HepG2 (cell line): ENCODE measurements around the gene MEGF6. TPM values are rescaled to one million over a fixed set of nuclear protein-coding genes. Genes with fewer than 3 reads are reported as not detected.

Experiments
- ATAC-seq: fragments of 200-7000 bp; cut with Tn5 transposase; 3 replicates; pipeline ENCODE4 v1.9.1; 2020; ENCODE audit warnings: mild to moderate bottlenecking, moderate library complexity
- BruUV-seq: library from RNA; stranded (reverse); fragments of 400-500 nt; replicated peaks from 2 replicates; lab custom pipeline; 2021; lab: Mats Ljungman, UMichigan
- CTCF ChIA-PET: fragments of 300-600 bp; formaldehyde crosslinking; extraction: SDS; loops from one replicate; lab custom pipeline; 2021; ENCODE audit warnings: low total read pairs, inconsistent platforms, low intra/inter-chr PET ratio; lab: Yijun Ruan, JAX
- POLR2A ChIA-PET: fragments of 350-600 bp; sonication (Branson Sonifier 250); formaldehyde crosslinking; loops from one replicate; lab custom pipeline; 2020; ENCODE audit warnings: antibody characterized with exemption, inconsistent platforms; lab: Yijun Ruan, JAX
- DNase-seq: peaks from one replicate; pipeline ENCODE4 v3.0.0-alpha.2; 2015; ENCODE audit warnings: low spot score
- FAIRE-seq: peaks from 3 replicates; lab custom pipeline; 2011; peaks lifted over from hg19 to GRCh38; lab: Jason Lieb, UNC
- H2AFZ ChIP-seq: one replicate; pipeline ENCODE4 v1.6.1; 2011; ENCODE audit warnings: low read length, inconsistent platforms
- H3K27ac ChIP-seq: fragments of 300-600 bp; 3 replicates; pipeline ENCODE4 v1.8.0; 2011; ENCODE audit warnings: mixed run types, mild to moderate bottlenecking, mixed read lengths, low read length, inconsistent platforms; ENCODE audit not compliant: insufficient read depth; ENCODE audit errors: extremely low read length
- H3K27me3 ChIP-seq, 2 experiments: fragments of 200-600 bp in 1 of 2; 2 replicates in 1 of 2; 3 replicates in 1 of 2; pipeline versions ENCODE4 v1.6.0 to v1.8.0; 2011; ENCODE audit warnings: low read length in 2 of 2, mild to moderate bottlenecking in 2 of 2, moderate library complexity in 2 of 2, inconsistent platforms in 1 of 2; ENCODE audit not compliant: insufficient read depth in 2 of 2, control insufficient read depth in 1 of 2
- H3K36me3 ChIP-seq, 2 experiments: fragments of 200-600 bp in 1 of 2; replicated peaks in 1 of 2; 2 replicates in 1 of 2; 3 replicates in 1 of 2; pipeline versions ENCODE4 v1.5.1 to v1.8.0; 2011; ENCODE audit warnings: low read length in 2 of 2, inconsistent platforms in 1 of 2; ENCODE audit not compliant: insufficient read depth in 2 of 2, control insufficient read depth in 1 of 2
- H3K4me1 ChIP-seq: 2 replicates; pipeline ENCODE4 v1.5.1; 2012; ENCODE audit warnings: low read length, inconsistent platforms; ENCODE audit not compliant: insufficient read depth
- H3K4me2 ChIP-seq: 2 replicates; pipeline ENCODE4 v1.6.0; 2011; ENCODE audit warnings: low read depth, low read length, inconsistent platforms
- H3K4me3 ChIP-seq, 3 experiments: fragments of 200-600 bp in 1 of 3; sonication (generic), shearing (Covaris generic) in 1 of 3; replicated peaks in 1 of 3; 2 replicates each; pipeline ENCODE4 v1.5.1; 2011 to 2016; ENCODE audit warnings: low read length in 3 of 3, inconsistent platforms in 2 of 3, low read depth in 2 of 3, mild to moderate bottlenecking in 2 of 3, control low read depth in 1 of 3, mixed read lengths in 1 of 3; ENCODE audit not compliant: insufficient read depth in 1 of 3
- H3K79me2 ChIP-seq: one replicate; pipeline ENCODE4 v1.6.1; 2011; ENCODE audit warnings: low read length, inconsistent platforms; ENCODE audit not compliant: insufficient read depth
- H3K9ac ChIP-seq: 2 replicates; pipeline ENCODE4 v1.6.0; 2011; ENCODE audit warnings: mild to moderate bottlenecking, low read depth, low read length, inconsistent platforms; ENCODE audit not compliant: insufficient read depth
- H3K9me3 ChIP-seq: 2 replicates; pipeline ENCODE4 v1.5.1; 2012; ENCODE audit warnings: mild to moderate bottlenecking, low read length
- H4K20me1 ChIP-seq: 2 replicates; pipeline ENCODE4 v1.6.0; 2011; ENCODE audit warnings: inconsistent platforms, mild to moderate bottlenecking, low read length, moderate library complexity; ENCODE audit not compliant: insufficient read depth
- AGO1 ChIP-seq: fragments of 200-400 bp; formaldehyde crosslinking; IDR thresholded peaks from 2 replicates; pipeline ENCODE4 v1.6.1; 2017; ENCODE audit warnings: mild to moderate bottlenecking, low read depth, low read length, moderate library complexity; ENCODE audit not compliant: poor library complexity, severe bottlenecking
- AGO2 ChIP-seq: fragments of 200-400 bp; formaldehyde crosslinking; optimal IDR thresholded peaks from 2 replicates; pipeline ENCODE3; 2017; ENCODE audit warnings: mild to moderate bottlenecking, low read depth, low read length, moderate library complexity
- AKAP8 ChIP-seq: sonication (generic); formaldehyde crosslinking; IDR thresholded peaks from 2 replicates; pipeline ENCODE4 v1.5.1; 2020; ENCODE audit warnings: mild to moderate bottlenecking, missing genetic modification reagents
- ATF1 ChIP-seq: IDR thresholded peaks from 2 replicates; pipeline ENCODE4 v1.6.1; 2016; ENCODE audit warnings: mild to moderate bottlenecking, control low read depth
- FOSL2 ChIP-seq: sonication (generic); formaldehyde crosslinking; IDR thresholded peaks from 2 replicates; pipeline ENCODE4 v1.4.0; 2020; ENCODE audit warnings: missing genetic modification reagents
- FOXO1 ChIP-seq: sonication (generic); formaldehyde crosslinking; IDR thresholded peaks from 2 replicates; pipeline ENCODE4 v1.4.0; 2020; ENCODE audit warnings: missing genetic modification reagents
- MBNL3 ChIP-seq: fragments of 250-450 bp; sonication (Bioruptor Pico); conservative IDR thresholded peaks from 2 replicates; pipeline ENCODE4 v1.8.0; 2022; ENCODE audit warnings: mild to moderate bottlenecking, inconsistent platforms
- NCOA2 ChIP-seq: sonication (generic); formaldehyde crosslinking; IDR thresholded peaks from 2 replicates; pipeline ENCODE4 v1.8.0; 2022; ENCODE audit warnings: inconsistent platforms
- POLR2G ChIP-seq: fragments of 200-400 bp; formaldehyde crosslinking; IDR thresholded peaks from 2 replicates; pipeline ENCODE4 v1.6.1; 2018; ENCODE audit warnings: mild to moderate bottlenecking, low read depth, low read length, moderate library complexity
- PTBP1 ChIP-seq: fragments of 200-400 bp; formaldehyde crosslinking; IDR thresholded peaks from 2 replicates; pipeline ENCODE4 v1.6.1; 2018; ENCODE audit warnings: low read length, low read depth; ENCODE audit not compliant: poor library complexity, severe bottlenecking
- RBFOX2 ChIP-seq: fragments of 200-400 bp; formaldehyde crosslinking; IDR thresholded peaks from 2 replicates; pipeline ENCODE4 v1.6.1; 2017; ENCODE audit warnings: low read depth, mild to moderate bottlenecking, low read length
- RBM22 ChIP-seq: fragments of 200-400 bp; formaldehyde crosslinking; optimal IDR thresholded peaks from 2 replicates; pipeline ENCODE3; 2017; ENCODE audit warnings: mild to moderate bottlenecking, low read length, moderate library complexity
- RBM39 ChIP-seq: fragments of 200-400 bp; formaldehyde crosslinking; IDR thresholded peaks from one replicate; pipeline ENCODE4 v1.6.1; 2018; ENCODE audit warnings: antibody characterized with exemption, mild to moderate bottlenecking, low read depth, low read length; ENCODE audit not compliant: poor library complexity, severe bottlenecking
- RORA ChIP-seq: sonication (generic); formaldehyde crosslinking; IDR thresholded peaks from 2 replicates; pipeline ENCODE4 v1.5.0; 2020; ENCODE audit warnings: mild to moderate bottlenecking, missing genetic modification reagents, moderate library complexity
- ZNF552 ChIP-seq: sonication (generic); formaldehyde crosslinking; IDR thresholded peaks from 2 replicates; pipeline ENCODE4 v1.9.0; 2022; ENCODE audit warnings: missing genetic modification reagents, mild to moderate bottlenecking, borderline replicate concordance
- ZNF792 ChIP-seq: IDR thresholded peaks from 2 replicates; pipeline ENCODE4 v1.6.1; 2016
- WGBS: methylation state at CpG from one replicate; pipeline ENCODE4 v1.1.6; 2017; ENCODE audit warnings: low lambda C conversion rate; 5-methylcytosine and 5-hydroxymethylcytosine counted together
- in situ Hi-C: cut with HindIII; loops from 2 replicates; pipeline ENCODE4 v1.10.0; 2017; ENCODE audit warnings: low pct_unique_long_range_greater_than_20kb; ENCODE audit not compliant: extremely low pct_ligation_motif_present
- intact Hi-C: fragments of 100-400 bp; cut with micrococcal nuclease; formaldehyde crosslinking; loops from one replicate; pipeline ENCODE4 v1.10.0; 2022; ENCODE audit not compliant: unreplicated experiment
- polyA plus RNA-seq, 8 experiments: library from polyadenylated mRNA; depleted of rRNA in 3 of 8; stranded (reverse) in 7 of 8; unstranded in 1 of 8; fragments of >200 nt; fragmentation: Illumina TruSeq in 4 of 8; extraction: Trizol in 4 of 8; gene quantifications; 2 replicates each; pipeline versions ENCODE4 v1.2.1 to v1.2.3, GENCODE V29; 2011 to 2016; ENCODE audit warnings: low read depth in 4 of 8, missing spikeins in 1 of 8, mixed read lengths in 1 of 8; ENCODE audit not compliant: insufficient read depth in 1 of 8
- total RNA-seq, 5 experiments: library from RNA; depleted of rRNA; stranded (reverse); fragments of >200 nt; fragmentation: Illumina TruSeq; extraction: Trizol; gene quantifications; 2 replicates each; pipeline ENCODE4 v1.2.3, GENCODE V29; 2016; ENCODE audit warnings: low read depth in 1 of 5
- TF ChIP-seq, protein P1 (sequence below): sonication (generic); formaldehyde crosslinking; IDR thresholded peaks from 2 replicates; pipeline ENCODE4 v1.4.0; 2020; ENCODE audit warnings: missing genetic modification reagents; ENCODE audit errors: not compliant biosample characterization
- TF ChIP-seq, protein P2 (sequence below): sonication (generic); formaldehyde crosslinking; IDR thresholded peaks from 2 replicates; pipeline ENCODE4 v1.4.0; 2020; ENCODE audit warnings: missing genetic modification reagents

Gene MEGF6
- total and polyA plus RNA-seq, 2 of the 13 experiments (the other 11 are each of a cell fraction or from before 2014, with no cell fraction given), result 1.9 TPM

DNA sequence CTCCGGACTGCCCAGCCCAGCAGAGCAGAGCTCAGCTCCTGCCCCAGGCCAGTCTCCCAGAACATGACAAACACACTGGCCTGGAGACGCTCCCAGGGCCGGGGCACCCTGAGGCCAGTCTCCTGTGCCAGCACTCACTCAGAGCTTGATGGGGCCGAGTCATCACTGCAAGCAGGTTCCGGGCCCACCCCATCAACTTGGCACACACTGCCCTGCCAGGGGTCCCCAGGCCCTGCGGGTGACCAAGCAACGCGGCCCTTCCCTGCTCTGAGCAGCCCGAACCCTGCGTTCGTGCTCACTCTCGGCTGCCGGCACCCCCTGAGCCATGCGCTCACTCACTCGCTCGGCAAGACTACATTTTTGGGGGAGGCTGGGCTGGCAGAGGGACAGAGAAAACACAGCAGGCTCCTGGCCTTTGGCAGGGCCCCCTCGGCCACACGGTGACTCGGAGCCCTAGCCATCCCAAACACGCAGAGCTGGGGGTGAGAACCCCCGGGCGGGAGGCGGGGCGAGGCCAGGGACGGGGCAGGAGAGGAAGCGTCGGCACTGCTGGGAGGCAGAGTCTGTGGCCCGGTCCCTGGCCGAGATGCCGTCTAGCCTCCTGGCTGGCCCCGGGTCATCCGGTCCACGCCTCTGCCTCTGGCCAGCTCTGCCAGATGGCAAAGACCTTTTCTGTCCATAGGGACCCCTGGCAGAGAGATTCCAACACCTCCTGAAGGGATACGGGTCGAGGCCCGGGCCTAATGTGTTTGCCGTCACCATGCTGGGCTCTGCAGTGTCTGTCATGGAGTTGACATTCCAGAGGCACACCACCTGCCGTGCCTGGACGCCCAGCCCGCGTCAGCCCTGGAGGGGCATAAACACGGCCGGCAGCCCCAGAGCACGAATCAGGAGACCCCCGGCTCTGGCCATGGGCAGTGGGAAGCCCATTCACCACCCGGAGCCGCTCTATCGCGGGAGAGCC is 68.0 kb downstream of the MEGF6 start:
- no TSS peak for BruUV-seq
- ATAC-seq, result no peak; the same call in 2 of the 3 replicates

More for the DNA sequence above, 68.0 kb downstream of the MEGF6 start:
- in situ Hi-C loops, result no loop called here
- no peak for TF ChIP-seq FOSL2 (CRISPR knock-in tag)
- TF ChIP-seq NCOA2 (CRISPR knock-in tag), result no peak
- TF ChIP-seq FOXO1 (CRISPR knock-in tag), result no peak
- TF ChIP-seq, protein P1, sequence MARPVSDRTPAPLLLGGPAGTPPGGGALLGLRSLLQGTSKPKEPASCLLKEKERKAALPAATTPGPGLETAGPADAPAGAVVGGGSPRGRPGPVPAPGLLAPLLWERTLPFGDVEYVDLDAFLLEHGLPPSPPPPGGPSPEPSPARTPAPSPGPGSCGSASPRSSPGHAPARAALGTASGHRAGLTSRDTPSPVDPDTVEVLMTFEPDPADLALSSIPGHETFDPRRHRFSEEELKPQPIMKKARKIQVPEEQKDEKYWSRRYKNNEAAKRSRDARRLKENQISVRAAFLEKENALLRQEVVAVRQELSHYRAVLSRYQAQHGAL (CRISPR knock-in tag), result no peak
- peak; percentile 93 for TF ChIP-seq AGO1
- peak; percentile 92 for TF ChIP-seq AGO2
- peak; percentile 4 for TF ChIP-seq RBM22
- TF ChIP-seq ZNF552 (CRISPR knock-in tag), result no peak
- no peak for TF ChIP-seq AKAP8 (CRISPR knock-in tag)
- TF ChIP-seq, protein P2, sequence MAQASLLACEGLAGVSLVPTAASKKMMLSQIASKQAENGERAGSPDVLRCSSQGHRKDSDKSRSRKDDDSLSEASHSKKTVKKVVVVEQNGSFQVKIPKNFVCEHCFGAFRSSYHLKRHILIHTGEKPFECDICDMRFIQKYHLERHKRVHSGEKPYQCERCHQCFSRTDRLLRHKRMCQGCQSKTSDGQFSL (CRISPR knock-in tag), result no peak
- TF ChIP-seq ATF1, result no peak
- peak; percentile 10 for TF ChIP-seq POLR2G
- no peak for TF ChIP-seq PTBP1
- TF ChIP-seq MBNL3 (CRISPR knock-in tag), result no peak
- TF ChIP-seq RBM39, result peak; percentile 13
- no peak for TF ChIP-seq RORA (CRISPR knock-in tag)
- no peak for TF ChIP-seq ZNF792 (CRISPR knock-in tag)
- peak; percentile 24; the same call in 1 of the 2 replicates for TF ChIP-seq RBFOX2
- TF ChIP-seq, all 625 proteins: peak for 6
- FAIRE-seq (no peak), DNase-seq (no peak)
- Histone ChIP-seq H2AFZ (no peak overlapping the region), H4K20me1 (peaks cover 3% of the 10 kb centered on the region; the same call in 1 of the 2 replicates), H3K4me1 (no peaks in the 10 kb centered on the region), H3K27ac (no peak overlapping the region), H3K27me3 (peaks cover 21 to 40% of the 10 kb centered on the region in 2 experiments; a peak in 4 of 5 replicates), H3K4me2 (no peak overlapping the region), H3K9me3 (no peaks in the 10 kb centered on the region), H3K4me3 (no peak overlapping the region), H3K36me3 (no peaks in the 10 kb centered on the region), H3K79me2 (no peaks in the 10 kb centered on the region), H3K9ac (no peak overlapping the region)
- WGBS, result 45% methylated on average over 11 of the region's 49 CpGs
- POLR2A ChIA-PET, result no interaction called here
- CTCF ChIA-PET, result no interaction called here
- intact Hi-C loops, result no loop called here
